Measurements from ENCODE around the gene CRTC1. TPM values are rescaled to one million over a fixed set of nuclear protein-coding genes. Genes with fewer than 3 reads are reported as not detected.

CRTC1 gene
- total and polyA plus RNA-seq, 4 experiments from 2014 or later: 1.7 to 20.8 (median 19.6) TPM; not detected in 1

DNA sequence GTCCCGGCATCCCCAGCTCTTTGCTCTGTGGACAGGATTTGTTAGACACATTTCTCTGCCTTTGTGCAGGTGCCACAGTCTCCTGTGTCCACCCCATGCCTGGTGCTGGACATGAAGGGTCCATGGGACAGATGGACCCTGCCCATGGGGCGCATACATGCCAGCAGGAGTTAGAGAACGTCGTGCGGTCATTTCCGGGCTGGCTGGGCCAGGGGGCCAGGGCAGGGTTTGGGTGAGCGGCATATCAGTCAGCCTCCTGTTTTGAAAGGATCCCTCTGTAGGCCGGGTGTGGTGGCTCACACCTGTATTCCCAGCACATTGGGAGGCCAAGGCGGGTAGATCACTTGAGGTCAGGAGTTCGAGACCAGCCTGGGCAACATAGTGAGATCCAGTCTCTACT lies 35.7 kb upstream of the CRTC1 start:
- CTCF ChIA-PET (ENCODE audit: partially characterized antibody): no interaction called here
- Mint-ChIP-seq H3K27ac (no peak overlapping the region), H3K4me3 (peak overlapping the region in 1 of 8 donors; percentile 29), H3K9me3 (no peaks in the 10 kb centered on the region), H3K36me3 (peaks cover 0 to 15% of the 10 kb centered on the region in 2 donors), H3K27me3 (no peaks in the 10 kb centered on the region), H3K4me1 (peaks cover 6 to 32% (median 10%) of the 10 kb centered on the region in 4 donors)
- intact Hi-C loops (cut with micrococcal nuclease): no loop called here
- Histone ChIP-seq H3K27me3 (ENCODE audit: insufficient read depth, low read length) (no peaks in the 10 kb centered on the region), H3K9me3 (ENCODE audit: control insufficient read depth in 1 of 2, low read length in 2 of 2) (no peaks in the 10 kb centered on the region), H3K4me1 (ENCODE audit: insufficient read depth, low read length) (no peaks in the 10 kb centered on the region), H3K4me3 (ENCODE audit: low read length in 2 of 2) (no peak overlapping the region), H3K27ac (ENCODE audit: low read depth, low read length) (no peak overlapping the region), H3K36me3 (ENCODE audit: insufficient read depth, low read length) (no peaks in the 10 kb centered on the region)
- POLR2A ChIA-PET (ENCODE audit: partially characterized antibody): no interaction called here
- DNase-seq: no peak

DNA sequence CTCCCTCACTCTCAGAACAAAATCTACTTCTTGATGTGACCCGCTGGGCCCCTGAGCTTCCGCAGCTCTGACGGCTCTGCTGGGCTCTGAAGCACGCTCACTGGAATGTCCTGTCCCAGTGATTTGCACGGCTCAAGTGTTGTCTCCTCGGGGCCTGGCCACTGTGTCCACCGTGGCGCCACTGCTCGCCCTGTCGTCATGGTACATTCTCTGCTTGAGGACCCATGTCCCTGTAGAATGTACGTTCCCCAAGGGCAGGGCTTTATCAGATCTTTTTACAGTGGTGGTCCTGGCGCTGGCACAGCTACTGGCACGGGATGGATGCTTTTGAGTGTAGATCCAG lies 34.5 kb upstream of the CRTC1 start:
- Mint-ChIP-seq H3K9me3 (no peaks in the 10 kb centered on the region), H3K4me3 (no peak overlapping the region), H3K27me3 (no peaks in the 10 kb centered on the region), H3K27ac (no peak overlapping the region), H3K4me1 (peaks cover 6 to 29% (median 8%) of the 10 kb centered on the region in 4 donors), H3K36me3 (peaks cover 0 to 15% of the 10 kb centered on the region in 2 donors)
- intact Hi-C loops (cut with micrococcal nuclease): no loop called here
- no peaks in the 10 kb centered on the region for H3K27me3 ChIP-seq (ENCODE audit: insufficient read depth, low read length)
- no peak overlapping the region for H3K27ac ChIP-seq (ENCODE audit: low read depth, low read length)
- H3K4me1 ChIP-seq (ENCODE audit: insufficient read depth, low read length): no peaks in the 10 kb centered on the region
- DNase-seq: no peak
- H3K9me3 ChIP-seq (ENCODE audit: control insufficient read depth in 1 of 2, low read length in 2 of 2): no peaks in the 10 kb centered on the region
- H3K4me3 ChIP-seq (ENCODE audit: low read length in 2 of 2): no peak overlapping the region
- no peaks in the 10 kb centered on the region for H3K36me3 ChIP-seq (ENCODE audit: insufficient read depth, low read length)
- CTCF ChIA-PET (ENCODE audit: partially characterized antibody): no interaction called here
- POLR2A ChIA-PET (ENCODE audit: partially characterized antibody): no interaction called here

DNA sequence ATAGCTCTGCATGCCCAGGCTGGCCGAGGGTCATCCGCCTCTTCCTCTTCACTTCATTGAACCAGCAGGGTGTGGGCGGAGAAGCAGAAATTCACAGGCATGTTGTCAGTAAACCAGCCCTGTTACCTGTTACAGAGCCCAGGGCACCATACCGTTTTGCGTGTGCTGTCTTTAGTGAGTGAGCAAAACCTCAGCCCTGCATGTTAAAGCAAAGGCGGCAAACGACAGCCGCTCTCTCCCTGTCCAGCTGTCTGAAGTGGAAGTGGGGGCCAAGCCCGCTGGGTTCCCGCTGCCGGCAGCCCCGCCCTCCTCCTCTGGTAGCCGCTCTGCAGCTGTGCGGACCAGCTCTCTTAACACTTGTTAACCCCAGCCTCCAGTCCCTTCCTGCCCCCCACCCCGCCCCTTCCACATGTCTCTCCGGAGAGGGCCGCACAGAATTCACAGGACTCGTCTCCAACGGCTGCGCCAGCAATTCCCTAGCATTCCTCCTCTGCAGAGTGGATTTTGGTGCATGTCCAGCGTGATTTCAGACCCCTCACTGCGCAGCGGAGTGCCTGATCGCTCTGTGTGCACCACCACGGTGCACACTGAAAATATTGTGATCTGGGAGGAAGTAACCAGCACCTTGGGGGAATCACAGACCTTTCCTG lies 34.0 kb upstream of the CRTC1 start:
- H3K27me3 Mint-ChIP-seq: no peaks in the 10 kb centered on the region
- Histone ChIP-seq H3K4me3 (ENCODE audit: low read length in 2 of 2) (no peak overlapping the region), H3K36me3 (ENCODE audit: insufficient read depth, low read length) (no peaks in the 10 kb centered on the region), H3K27ac (ENCODE audit: low read depth, low read length) (no peak overlapping the region), H3K27me3 (ENCODE audit: insufficient read depth, low read length) (no peaks in the 10 kb centered on the region), H3K4me1 (ENCODE audit: insufficient read depth, low read length) (no peaks in the 10 kb centered on the region), H3K9me3 (ENCODE audit: control insufficient read depth in 1 of 2, low read length in 2 of 2) (no peaks in the 10 kb centered on the region)
- intact Hi-C loops (cut with micrococcal nuclease): no loop called here
- ChIA-PET POLR2A (ENCODE audit: partially characterized antibody) (no interaction called here), CTCF (ENCODE audit: partially characterized antibody) (no interaction called here)
- H3K36me3 Mint-ChIP-seq: peaks cover 3 to 15% of the 10 kb centered on the region in 2 donors
- H3K27ac Mint-ChIP-seq: peak overlapping the region in 1 of 7 donors; percentile 53
- H3K4me3 Mint-ChIP-seq: no peak overlapping the region
- no peak for DNase-seq
- H3K9me3 Mint-ChIP-seq: no peaks in the 10 kb centered on the region
- H3K4me1 Mint-ChIP-seq: peaks cover 3 to 24% (median 5%) of the 10 kb centered on the region in 4 donors

DNA sequence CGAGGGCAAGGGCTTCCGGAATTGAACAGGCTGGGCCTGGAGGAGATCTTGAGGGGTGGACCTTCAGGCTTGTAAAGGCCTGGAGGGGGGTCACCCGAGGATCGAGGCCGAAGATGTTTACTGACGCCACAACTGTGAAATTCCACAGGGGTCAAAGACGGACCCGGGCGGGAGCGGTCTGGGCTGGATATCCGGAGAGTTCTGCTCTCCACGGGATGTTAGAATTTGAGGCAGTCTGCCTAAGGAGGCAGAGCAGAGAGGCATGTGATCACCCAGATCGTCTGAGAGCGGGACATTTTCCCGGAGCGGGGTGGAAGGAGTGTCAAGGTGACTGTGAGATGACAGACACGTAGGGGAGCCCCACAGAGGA lies 33.5 kb upstream of the CRTC1 start:
- Mint-ChIP-seq H3K27ac (peak overlapping the region in 1 of 7 donors; percentile 53), H3K27me3 (no peaks in the 10 kb centered on the region), H3K4me1 (peaks cover 3 to 24% (median 6%) of the 10 kb centered on the region in 4 donors), H3K4me3 (no peak overlapping the region), H3K9me3 (no peaks in the 10 kb centered on the region), H3K36me3 (peaks cover 6 to 15% of the 10 kb centered on the region in 2 donors)
- CTCF ChIA-PET (ENCODE audit: partially characterized antibody): no interaction called here
- DNase-seq: no peak
- no peaks in the 10 kb centered on the region for H3K9me3 ChIP-seq (ENCODE audit: control insufficient read depth in 1 of 2, low read length in 2 of 2)
- H3K4me1 ChIP-seq (ENCODE audit: insufficient read depth, low read length): no peaks in the 10 kb centered on the region
- no peaks in the 10 kb centered on the region for H3K27me3 ChIP-seq (ENCODE audit: insufficient read depth, low read length)
- H3K27ac ChIP-seq (ENCODE audit: low read depth, low read length): no peak overlapping the region
- POLR2A ChIA-PET (ENCODE audit: partially characterized antibody): no interaction called here
- intact Hi-C loops (cut with micrococcal nuclease): no loop called here
- no peaks in the 10 kb centered on the region for H3K36me3 ChIP-seq (ENCODE audit: insufficient read depth, low read length)
- no peak overlapping the region for H3K4me3 ChIP-seq (ENCODE audit: low read length in 2 of 2)

DNA sequence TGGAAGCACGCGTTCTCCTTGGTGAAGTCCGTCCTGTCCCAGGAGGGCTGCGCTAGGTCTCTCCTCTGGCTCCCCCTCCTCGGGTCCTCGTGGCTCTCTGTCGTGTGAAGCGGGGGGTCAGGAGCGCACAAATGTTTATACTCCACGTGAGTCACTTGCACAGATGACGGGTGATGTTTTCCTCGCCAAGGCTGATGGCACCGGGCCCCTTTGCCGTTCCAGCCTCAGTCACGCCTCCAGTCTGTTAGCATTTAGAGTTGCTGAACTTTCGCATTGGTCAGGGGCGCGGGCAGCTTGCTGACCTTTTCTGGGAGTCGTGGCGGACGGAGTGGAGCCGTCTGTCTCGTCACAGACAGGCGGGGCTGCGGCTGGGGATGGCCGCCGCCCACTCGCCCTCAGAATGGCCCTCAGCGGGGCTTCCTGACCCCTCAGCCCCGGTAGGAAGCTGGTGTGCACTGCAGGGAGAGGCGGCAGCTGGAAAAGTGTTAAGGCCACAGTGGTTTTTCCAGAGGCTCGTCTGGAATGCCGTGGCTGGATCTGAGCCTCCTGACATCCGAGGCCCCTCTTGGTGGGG lies 32.9 kb upstream of the CRTC1 start:
- no peaks in the 10 kb centered on the region for H3K27me3 ChIP-seq (ENCODE audit: insufficient read depth, low read length)
- no peaks in the 10 kb centered on the region for H3K9me3 ChIP-seq (ENCODE audit: control insufficient read depth in 1 of 2, low read length in 2 of 2)
- H3K27ac ChIP-seq (ENCODE audit: low read depth, low read length): no peak overlapping the region
- Mint-ChIP-seq H3K36me3 (peaks cover 6 to 15% of the 10 kb centered on the region in 2 donors), H3K9me3 (no peaks in the 10 kb centered on the region), H3K27ac (no peak overlapping the region), H3K4me1 (peaks cover 3 to 19% (median 6%) of the 10 kb centered on the region in 4 donors), H3K4me3 (no peak overlapping the region), H3K27me3 (no peaks in the 10 kb centered on the region)
- H3K4me1 ChIP-seq (ENCODE audit: insufficient read depth, low read length): no peaks in the 10 kb centered on the region
- H3K36me3 ChIP-seq (ENCODE audit: insufficient read depth, low read length): no peaks in the 10 kb centered on the region
- CTCF ChIA-PET (ENCODE audit: partially characterized antibody): no interaction called here
- DNase-seq: no peak
- POLR2A ChIA-PET (ENCODE audit: partially characterized antibody): no interaction called here
- intact Hi-C loops (cut with micrococcal nuclease): no loop called here
- no peak overlapping the region for H3K4me3 ChIP-seq (ENCODE audit: low read length in 2 of 2)

DNA sequence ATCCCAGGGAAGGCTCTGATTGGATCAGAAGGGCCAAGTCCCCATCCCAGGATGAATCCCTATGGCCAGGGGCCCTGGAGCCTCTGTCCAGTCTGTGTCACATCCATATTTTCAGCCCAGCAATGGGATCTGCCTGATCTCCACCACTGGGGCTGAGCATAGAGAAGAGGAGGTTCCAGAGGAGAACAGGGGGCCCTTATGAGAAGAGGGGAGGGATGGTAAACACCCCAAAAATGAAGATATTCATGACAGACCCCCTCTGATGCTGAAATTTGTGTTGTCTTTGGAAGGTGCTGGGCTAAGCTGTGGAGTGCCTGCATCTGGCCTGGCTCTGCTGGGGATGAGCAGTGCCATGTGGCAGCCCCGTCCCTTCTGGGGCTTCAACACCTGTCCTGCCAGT lies 32.2 kb upstream of the CRTC1 start:
- H3K27ac Mint-ChIP-seq: no peak overlapping the region
- no peaks in the 10 kb centered on the region for H3K9me3 Mint-ChIP-seq
- H3K4me1 ChIP-seq (ENCODE audit: insufficient read depth, low read length): no peaks in the 10 kb centered on the region
- no peak overlapping the region for H3K4me3 Mint-ChIP-seq
- H3K4me1 Mint-ChIP-seq: peaks cover 3 to 18% (median 6%) of the 10 kb centered on the region in 4 donors
- H3K4me3 ChIP-seq (ENCODE audit: low read length in 2 of 2): no peak overlapping the region
- ChIA-PET POLR2A (ENCODE audit: partially characterized antibody) (no interaction called here), CTCF (ENCODE audit: partially characterized antibody) (no interaction called here)
- no peak for DNase-seq
- no peaks in the 10 kb centered on the region for H3K27me3 Mint-ChIP-seq
- H3K27me3 ChIP-seq (ENCODE audit: insufficient read depth, low read length): no peaks in the 10 kb centered on the region
- H3K9me3 ChIP-seq (ENCODE audit: control insufficient read depth in 1 of 2, low read length in 2 of 2): no peaks in the 10 kb centered on the region
- H3K36me3 Mint-ChIP-seq: peaks cover 6 to 15% of the 10 kb centered on the region in 2 donors
- no peak overlapping the region for H3K27ac ChIP-seq (ENCODE audit: low read depth, low read length)
- intact Hi-C loops (cut with micrococcal nuclease): no loop called here
- H3K36me3 ChIP-seq (ENCODE audit: insufficient read depth, low read length): no peaks in the 10 kb centered on the region

DNA sequence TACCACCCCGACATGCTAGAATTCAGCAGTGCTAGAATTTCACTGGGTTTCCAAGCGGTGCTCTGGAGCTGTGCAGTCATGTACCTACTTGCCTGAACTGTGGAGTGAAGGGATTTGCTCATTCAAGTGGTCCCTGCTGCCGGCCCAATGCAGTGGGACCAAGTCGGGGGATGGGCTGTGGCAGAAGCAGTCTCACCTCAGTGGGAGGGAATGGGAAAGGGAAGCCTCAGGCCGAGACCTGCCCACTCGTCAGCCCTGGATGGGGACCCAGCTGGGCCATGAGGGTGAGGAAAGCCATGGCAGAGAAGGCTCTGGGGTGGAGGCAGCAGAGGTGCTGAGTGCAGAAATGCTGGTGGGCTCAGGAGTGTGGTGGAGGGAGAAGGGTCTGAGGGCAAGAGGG lies 31.7 kb upstream of the CRTC1 start:
- DNase-seq: no peak
- no peaks in the 10 kb centered on the region for H3K9me3 Mint-ChIP-seq
- no peak overlapping the region for H3K27ac ChIP-seq (ENCODE audit: low read depth, low read length)
- POLR2A ChIA-PET (ENCODE audit: partially characterized antibody): no interaction called here
- no peak overlapping the region for H3K4me3 ChIP-seq (ENCODE audit: low read length in 2 of 2)
- no peaks in the 10 kb centered on the region for H3K36me3 ChIP-seq (ENCODE audit: insufficient read depth, low read length)
- CTCF ChIA-PET (ENCODE audit: partially characterized antibody): no interaction called here
- no peak overlapping the region for H3K4me3 Mint-ChIP-seq
- H3K4me1 ChIP-seq (ENCODE audit: insufficient read depth, low read length): no peaks in the 10 kb centered on the region
- intact Hi-C loops (cut with micrococcal nuclease): no loop called here
- no peaks in the 10 kb centered on the region for H3K9me3 ChIP-seq (ENCODE audit: control insufficient read depth in 1 of 2, low read length in 2 of 2)
- no peaks in the 10 kb centered on the region for H3K27me3 ChIP-seq (ENCODE audit: insufficient read depth, low read length)
- peaks cover 0 to 18% (median 5%) of the 10 kb centered on the region in 4 donors for H3K4me1 Mint-ChIP-seq
- peak overlapping the region in 1 of 7 donors; percentile 48 for H3K27ac Mint-ChIP-seq
- no peaks in the 10 kb centered on the region for H3K27me3 Mint-ChIP-seq
- peaks cover 6 to 13% of the 10 kb centered on the region in 2 donors for H3K36me3 Mint-ChIP-seq
